Ammon's horn (tissue), 1 donor: ENCODE measurements around the gene ACTN3.
A peak's percentile ranks its signal among the peaks of the same experiment; 100 is the strongest.

Source experiments
- DNase-seq: peaks from one replicate; pipeline ENCODE4 v3.0.0-alpha.2; 2016; ENCODE audit warnings: low spot score

The ACTN3 gene

DNA sequence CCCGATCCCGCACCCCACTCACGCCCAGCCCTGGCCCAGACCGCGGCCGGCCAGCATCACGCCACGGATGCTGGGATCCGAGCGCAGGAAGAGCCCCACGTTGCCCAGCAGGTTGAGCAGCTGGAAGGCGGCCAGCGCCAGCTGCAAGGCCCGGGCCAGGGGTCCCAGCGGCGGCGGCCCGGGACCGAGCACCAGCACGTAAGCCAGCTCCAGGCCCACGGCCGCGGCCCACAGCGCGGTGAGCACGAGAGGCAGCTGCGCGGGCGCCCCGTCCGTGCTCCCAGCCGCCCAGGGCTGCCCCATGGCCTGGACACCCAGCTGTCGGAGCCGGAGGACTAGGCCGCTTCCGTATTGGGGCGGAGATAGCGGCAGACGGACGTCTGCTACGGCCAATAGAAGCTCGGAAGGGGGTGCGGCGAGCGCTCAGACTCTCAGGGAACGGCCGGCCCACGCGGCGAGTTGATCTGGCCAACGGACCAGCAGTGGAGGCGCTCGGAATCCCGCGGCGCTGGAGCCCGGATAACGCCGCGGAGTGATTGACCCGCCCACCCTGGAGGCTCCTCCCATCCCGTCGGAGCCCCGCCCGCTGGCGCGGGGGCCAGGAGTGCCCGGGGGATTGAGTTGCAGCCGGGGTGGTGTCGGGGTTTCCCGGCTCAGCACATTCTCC lies 869 bp upstream of the ACTN3 start, which contains the start of gene ZDHHC24:
Gene ZDHHC24, minus strand, starts transcription at position 348 of the 667 bp plus-strand sequence. Its CDS starts 45 bp downstream, at position 303.
- DNase-seq, result peak; percentile 98

GRCh38 chr11:66546966-66547661 lies 411 bp downstream of the ACTN3 start:
- no peak for DNase-seq

GRCh38 chr11:66547662-66548009 lies 933 bp downstream of the ACTN3 start:
- DNase-seq, result no peak

GRCh38 chr11:66548041-66548440 lies 1.3 kb downstream of the ACTN3 start:
- DNase-seq, result no peak

- DNase-seq, result no peak
Observed at GRCh38 chr11:66548774-66549630, 2.3 kb downstream of the ACTN3 start.

- DNase-seq, result no peak
Observed at GRCh38 chr11:66549696-66550095, 3.0 kb downstream of the ACTN3 start.

DNA sequence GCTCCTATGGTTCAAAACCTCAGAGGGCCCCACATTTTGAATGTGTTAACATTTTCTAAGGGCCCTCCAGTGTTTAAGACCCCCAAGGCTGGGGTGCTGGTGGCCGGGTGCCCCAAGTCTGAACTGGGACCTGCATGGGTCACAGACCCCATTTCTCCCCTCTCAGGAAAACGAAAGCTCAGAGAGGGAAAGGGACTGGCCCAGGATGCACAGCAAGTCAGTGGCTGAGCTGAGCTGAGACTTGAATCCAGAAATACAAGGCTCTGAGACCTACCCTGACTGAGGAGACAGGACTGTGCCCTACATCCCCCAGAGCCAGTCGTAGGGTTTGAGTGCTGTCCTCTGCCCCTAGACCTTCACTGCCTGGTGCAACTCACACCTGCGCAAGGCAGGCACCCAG lies 4.2 kb downstream of the ACTN3 start:
- DNase-seq, result no peak

GRCh38 chr11:66554602-66555001 lies 7.9 kb downstream of the ACTN3 start:
- no peak for DNase-seq

DNA sequence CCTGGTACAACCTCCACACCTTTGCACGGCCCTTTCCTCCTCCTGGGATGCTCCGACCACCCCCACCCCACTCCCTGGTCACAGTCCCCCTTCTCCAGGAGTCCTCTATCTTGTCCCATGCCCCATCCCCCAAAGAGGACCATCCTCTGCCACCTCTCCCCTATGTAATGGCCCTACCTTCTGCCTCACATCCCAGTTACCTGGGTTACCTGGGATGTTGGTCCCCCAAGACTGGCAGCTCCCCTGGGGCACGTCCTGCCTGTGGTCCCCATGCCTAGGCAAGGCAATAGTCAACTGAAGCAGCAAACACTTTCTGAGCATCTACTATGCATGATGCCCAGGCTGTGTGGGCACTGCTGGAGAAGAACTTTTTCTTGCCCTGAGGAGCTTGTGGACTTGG lies 8.7 kb downstream of the ACTN3 start:
- no peak for DNase-seq

DNA sequence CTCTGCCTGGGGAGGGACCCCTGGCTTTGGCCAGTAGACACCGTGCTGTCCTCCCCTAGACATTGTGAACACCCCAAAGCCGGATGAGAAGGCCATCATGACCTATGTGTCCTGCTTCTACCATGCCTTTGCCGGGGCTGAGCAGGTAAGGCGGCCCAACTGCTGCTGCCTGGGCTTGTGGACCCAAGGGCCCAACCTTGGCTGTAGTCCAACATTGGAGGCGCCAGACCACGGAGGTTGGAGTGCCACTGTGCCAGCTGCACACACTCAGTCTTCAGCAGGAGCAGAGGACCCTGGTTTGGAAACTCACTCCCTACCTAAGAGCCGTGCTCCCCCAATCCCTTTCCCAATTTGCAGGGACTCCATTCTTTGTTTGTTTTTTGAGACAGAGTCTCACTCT lies 9.4 kb downstream of the ACTN3 start:
- no peak for DNase-seq

DNA sequence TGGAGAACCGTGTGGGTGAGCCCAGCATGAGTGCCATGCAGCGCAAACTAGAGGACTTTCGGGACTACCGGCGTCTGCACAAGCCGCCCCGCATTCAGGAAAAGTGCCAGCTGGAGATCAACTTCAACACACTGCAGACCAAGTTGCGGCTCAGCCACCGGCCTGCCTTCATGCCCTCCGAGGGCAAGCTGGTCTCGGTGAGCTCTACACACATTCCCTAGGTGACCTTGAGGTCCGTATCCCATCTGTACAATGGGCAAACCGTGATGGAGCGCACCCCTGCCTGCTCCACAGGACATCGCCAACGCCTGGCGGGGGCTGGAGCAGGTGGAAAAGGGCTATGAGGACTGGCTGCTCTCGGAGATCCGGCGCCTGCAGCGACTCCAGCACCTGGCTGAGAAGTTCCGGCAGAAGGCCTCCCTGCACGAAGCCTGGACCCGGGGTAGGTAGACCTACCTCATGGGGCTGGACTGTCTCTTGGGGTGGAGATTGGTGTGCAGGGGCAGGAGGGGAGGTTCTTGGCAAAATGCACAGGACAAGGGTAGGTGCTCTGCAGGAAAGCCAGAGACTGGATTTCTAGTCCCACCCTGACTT lies 11.1 kb downstream of the ACTN3 start:
- DNase-seq, result no peak

DNA sequence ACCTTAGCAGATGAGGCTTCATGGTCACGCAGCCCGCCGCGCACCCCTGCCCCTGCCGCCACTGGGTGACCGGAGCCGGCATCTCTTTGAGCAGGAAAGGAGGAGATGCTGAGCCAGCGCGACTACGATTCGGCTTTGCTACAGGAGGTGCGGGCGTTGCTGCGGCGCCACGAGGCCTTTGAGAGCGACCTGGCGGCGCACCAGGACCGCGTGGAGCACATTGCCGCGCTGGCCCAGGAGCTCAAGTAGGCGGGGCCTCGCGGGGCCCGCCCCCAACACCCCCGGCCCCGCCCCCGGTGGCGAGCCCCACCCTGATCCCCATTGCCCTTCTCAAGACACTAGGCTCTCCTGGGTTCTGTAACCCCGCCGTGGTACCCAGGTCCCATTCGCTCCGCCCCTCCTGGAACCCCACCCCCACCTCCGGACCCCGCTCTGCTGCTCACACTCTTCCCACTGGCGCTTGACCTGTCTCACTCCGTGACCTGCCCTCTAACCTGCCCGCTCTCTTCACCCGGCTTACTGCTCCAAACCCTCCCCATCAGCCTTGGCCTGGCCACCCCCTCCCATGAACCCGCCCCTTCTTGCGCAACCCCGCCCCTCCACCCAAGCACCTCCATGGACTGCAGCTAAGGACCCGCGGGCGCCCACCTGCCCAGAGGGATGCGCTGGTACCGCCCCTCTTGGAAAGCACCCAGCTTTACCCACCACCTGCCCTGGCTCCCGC lies 12.6 kb downstream of the ACTN3 start:
- DNase-seq, result no peak

DNA sequence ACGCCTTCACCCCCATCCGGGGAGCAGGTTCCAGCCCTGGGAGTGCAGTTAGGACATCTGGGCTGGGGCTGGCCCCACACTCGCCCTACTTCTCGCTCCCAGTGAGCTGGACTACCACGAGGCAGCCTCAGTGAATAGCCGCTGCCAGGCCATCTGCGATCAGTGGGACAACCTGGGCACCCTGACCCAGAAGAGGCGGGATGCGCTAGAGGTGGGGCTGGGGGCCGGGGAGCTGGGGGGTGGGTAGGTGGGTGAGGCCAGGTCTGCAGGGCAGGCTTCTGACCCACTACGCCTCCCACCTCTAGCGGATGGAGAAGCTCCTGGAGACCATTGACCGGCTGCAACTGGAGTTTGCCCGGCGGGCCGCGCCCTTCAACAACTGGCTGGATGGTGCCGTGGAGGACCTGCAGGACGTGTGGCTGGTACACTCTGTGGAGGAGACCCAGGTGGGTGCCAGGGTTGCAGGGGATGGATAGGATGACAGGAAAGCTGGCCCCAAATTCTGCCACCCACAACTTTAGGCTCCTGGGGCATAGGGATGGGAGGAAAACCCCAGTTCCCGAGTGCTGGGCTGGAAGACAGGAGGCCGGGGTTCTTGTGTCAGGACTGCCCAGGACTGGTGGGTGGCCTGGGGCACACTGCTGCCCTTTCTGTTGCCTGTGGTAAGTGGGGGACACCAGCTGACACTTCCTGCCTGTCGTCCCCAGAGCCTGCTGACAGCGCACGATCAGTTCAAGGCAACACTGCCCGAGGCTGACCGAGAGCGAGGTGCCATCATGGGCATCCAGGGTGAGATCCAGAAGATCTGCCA lies 13.4 kb downstream of the ACTN3 start:
- no peak for DNase-seq

GRCh38 chr11:66561178-66561974 lies 14.7 kb downstream of the ACTN3 start:
- no peak for DNase-seq

DNA sequence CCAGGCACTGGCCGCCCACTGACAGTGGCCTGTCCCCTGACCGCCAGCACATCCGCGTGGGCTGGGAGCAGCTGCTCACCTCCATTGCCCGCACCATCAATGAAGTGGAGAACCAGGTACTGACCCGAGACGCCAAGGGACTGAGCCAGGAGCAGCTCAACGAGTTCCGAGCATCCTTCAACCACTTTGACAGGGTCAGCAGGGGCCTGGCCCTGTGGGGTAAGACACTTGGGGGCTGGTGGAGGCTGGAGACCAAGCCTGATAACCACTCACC lies 15.2 kb downstream of the ACTN3 start:
- no peak for DNase-seq

DNA sequence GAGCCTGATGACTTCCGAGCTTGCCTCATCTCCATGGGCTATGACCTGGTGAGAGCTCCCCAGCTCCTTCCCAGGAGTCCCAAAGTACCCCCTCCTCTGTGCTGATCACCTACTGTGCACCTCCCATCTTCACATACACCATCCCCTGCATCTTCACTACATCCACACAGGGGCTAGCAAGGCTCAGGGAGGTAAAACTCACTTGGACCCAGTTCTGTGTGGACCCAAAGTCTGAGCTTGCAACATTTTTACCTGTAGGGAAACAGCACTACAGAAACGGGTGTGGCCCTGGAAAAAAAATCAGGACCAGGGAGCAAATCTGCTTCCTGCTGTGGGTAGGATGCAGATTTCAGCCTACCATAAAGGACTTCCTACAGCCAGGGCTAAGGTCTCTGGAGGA lies 15.6 kb downstream of the ACTN3 start:
- no peak for DNase-seq

- DNase-seq, result no peak
Observed at GRCh38 chr11:66562907-66563583, 16.3 kb downstream of the ACTN3 start.

DNA sequence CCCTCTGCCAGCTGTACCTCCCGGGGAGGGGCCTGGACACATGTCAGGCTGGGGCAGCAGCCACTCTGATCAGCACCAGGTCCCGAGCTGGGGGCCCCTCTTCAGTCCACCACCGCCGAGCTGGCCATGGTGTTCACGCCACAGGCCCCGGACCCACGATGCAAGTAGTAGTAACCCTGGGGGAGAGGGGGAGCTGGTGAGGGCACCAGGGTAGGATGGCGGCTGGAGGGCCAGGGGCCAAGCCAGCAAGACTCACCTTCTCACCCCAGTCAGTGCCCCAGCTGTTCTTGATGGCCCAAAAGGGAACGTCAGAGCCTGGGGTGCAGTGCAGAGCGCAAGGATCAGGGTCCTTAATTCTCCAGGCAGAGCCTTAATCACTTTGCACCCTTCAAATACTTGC lies 17.1 kb downstream of the ACTN3 start:
- DNase-seq, result no peak

DNA sequence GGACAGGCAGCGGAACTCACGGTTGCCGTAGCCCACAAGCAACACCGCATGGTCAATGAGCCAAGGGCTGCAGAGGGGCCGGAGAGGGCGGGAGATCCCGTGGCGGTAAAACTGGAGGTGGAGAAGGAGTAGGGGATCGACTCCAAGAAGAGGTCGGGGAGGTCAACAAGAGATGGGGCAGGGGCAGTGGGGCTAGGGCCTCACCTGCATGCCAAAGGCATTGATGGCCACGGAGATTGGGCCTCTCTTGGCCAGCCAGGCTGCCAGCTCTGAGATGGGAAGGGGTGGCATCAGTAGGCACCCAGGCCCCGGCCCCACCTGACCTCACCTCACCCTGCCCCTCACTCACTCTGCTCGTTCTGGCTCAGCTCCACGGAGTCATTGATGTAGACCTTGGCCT lies 17.8 kb downstream of the ACTN3 start:
- DNase-seq, result no peak

GRCh38 chr11:66564984-66565383 lies 18.3 kb downstream of the ACTN3 start:
- no peak for DNase-seq
